Activated CD4-positive, alpha-beta T cell treated with anti-CD3 and anti-CD28 coated beads, Interleukin-2, amount 10 ng/mL, durations not matched to agents 24 days and 14 days (primary cell): Measurements from ENCODE around the gene GSC2. TPM values are rescaled to one million over a fixed set of nuclear protein-coding genes. Genes with fewer than 3 reads are reported as not detected.

Experiments used
- DNase-seq: peaks from one replicate; pipeline ENCODE4 v3.0.0; 2022
- H3K27ac Mint-ChIP-seq: one replicate; pipeline ENCODE4 v1.8.0; 2022; ENCODE audit warnings: mild to moderate bottlenecking, mixed read lengths
- H3K27me3 Mint-ChIP-seq: one replicate; pipeline ENCODE4 v1.8.0; 2022; ENCODE audit warnings: mixed read lengths
- H3K36me3 Mint-ChIP-seq: one replicate; pipeline ENCODE4 v1.8.0; 2022; ENCODE audit warnings: low read depth, mild to moderate bottlenecking, mixed read lengths
- H3K4me1 Mint-ChIP-seq: one replicate; pipeline ENCODE4 v1.8.0; 2021; ENCODE audit warnings: mixed read lengths
- H3K4me3 Mint-ChIP-seq: one replicate; pipeline ENCODE4 v1.8.0; 2022; ENCODE audit warnings: mild to moderate bottlenecking, moderate library complexity, mixed read lengths
- H3K9me3 Mint-ChIP-seq: one replicate; pipeline ENCODE4 v1.8.0; 2021; ENCODE audit warnings: mixed read lengths
- intact Hi-C: fragments of 100-400 bp; cut with micrococcal nuclease; formaldehyde crosslinking; loops from one replicate; pipeline ENCODE4 v1.15.1; 2023
- total RNA-seq: library from RNA; stranded (reverse); gene quantifications from 2 replicates; pipeline ENCODE4 v1.2.3, GENCODE V29; 2022

The GSC2 gene
- total RNA-seq, 1 donor from 2014 or later = not detected

- intact Hi-C loops = no loop called here
- Mint-ChIP-seq H3K27me3 (no peaks in the 10 kb centered on the region), H3K9me3 (no peaks in the 10 kb centered on the region), H3K27ac (no peak overlapping the region), H3K4me1 (peaks cover 6% of the 10 kb centered on the region), H3K4me3 (no peak overlapping the region), H3K36me3 (peaks cover 44% of the 10 kb centered on the region)
- no peak for DNase-seq
Observed at GRCh38 chr22:19139001-19139356, 11.1 kb downstream of the GSC2 start.

- no peak overlapping the region for H3K4me3 Mint-ChIP-seq
- no peaks in the 10 kb centered on the region for H3K27me3 Mint-ChIP-seq
- intact Hi-C loops = no loop called here
- H3K9me3 Mint-ChIP-seq = no peaks in the 10 kb centered on the region
- H3K36me3 Mint-ChIP-seq = peaks cover 42% of the 10 kb centered on the region
- H3K27ac Mint-ChIP-seq = no peak overlapping the region
- no peak for DNase-seq
- H3K4me1 Mint-ChIP-seq = peaks cover 2% of the 10 kb centered on the region
Observed at GRCh38 chr22:19138217-19139000, 11.7 kb downstream of the GSC2 start.

- H3K9me3 Mint-ChIP-seq = no peaks in the 10 kb centered on the region
- H3K4me3 Mint-ChIP-seq = no peak overlapping the region
- no peaks in the 10 kb centered on the region for H3K27me3 Mint-ChIP-seq
- no peak overlapping the region for H3K27ac Mint-ChIP-seq
- intact Hi-C loops = no loop called here
- DNase-seq = no peak
- no peaks in the 10 kb centered on the region for H3K4me1 Mint-ChIP-seq
- peaks cover 43% of the 10 kb centered on the region for H3K36me3 Mint-ChIP-seq
Observed at GRCh38 chr22:19137384-19138216, 12.5 kb downstream of the GSC2 start.

GRCh38 chr22:19136915-19137314 is 13.2 kb downstream of the GSC2 start:
- H3K4me1 Mint-ChIP-seq = no peaks in the 10 kb centered on the region
- H3K4me3 Mint-ChIP-seq = no peak overlapping the region

GRCh38 chr22:19134874-19135273 is 15.2 kb downstream of the GSC2 start:
- Mint-ChIP-seq H3K27me3 (no peaks in the 10 kb centered on the region), H3K27ac (no peak overlapping the region), H3K9me3 (no peaks in the 10 kb centered on the region), H3K4me3 (no peak overlapping the region), H3K36me3 (peaks cover 28% of the 10 kb centered on the region), H3K4me1 (no peaks in the 10 kb centered on the region)
- intact Hi-C loops = no loop called here
- DNase-seq = no peak

More at GRCh38 chr22:19136915-19137314, 13.2 kb downstream of the GSC2 start:
- no peak for DNase-seq
- Mint-ChIP-seq H3K27me3 (no peaks in the 10 kb centered on the region), H3K9me3 (no peaks in the 10 kb centered on the region), H3K27ac (no peak overlapping the region), H3K36me3 (peaks cover 41% of the 10 kb centered on the region)
- intact Hi-C loops = no loop called here

GRCh38 chr22:19134176-19134831 is 15.8 kb downstream of the GSC2 start:
- no peaks in the 10 kb centered on the region for H3K27me3 Mint-ChIP-seq
- no peak for DNase-seq
- H3K4me1 Mint-ChIP-seq = no peaks in the 10 kb centered on the region
- peaks cover 26% of the 10 kb centered on the region for H3K36me3 Mint-ChIP-seq
- H3K4me3 Mint-ChIP-seq = no peak overlapping the region
- H3K27ac Mint-ChIP-seq = no peak overlapping the region
- H3K9me3 Mint-ChIP-seq = no peaks in the 10 kb centered on the region
- intact Hi-C loops = no loop called here

- no peak for DNase-seq
- no peak overlapping the region for H3K4me3 Mint-ChIP-seq
- no peaks in the 10 kb centered on the region for H3K4me1 Mint-ChIP-seq
- no peaks in the 10 kb centered on the region for H3K9me3 Mint-ChIP-seq
- no peak overlapping the region for H3K27ac Mint-ChIP-seq
- H3K27me3 Mint-ChIP-seq = no peaks in the 10 kb centered on the region
- H3K36me3 Mint-ChIP-seq = peaks cover 23% of the 10 kb centered on the region
- intact Hi-C loops = no loop called here
Observed at GRCh38 chr22:19133561-19133960, 16.5 kb downstream of the GSC2 start.

- H3K9me3 Mint-ChIP-seq = no peaks in the 10 kb centered on the region
- H3K4me1 Mint-ChIP-seq = no peaks in the 10 kb centered on the region
- no peak overlapping the region for H3K4me3 Mint-ChIP-seq
- H3K27me3 Mint-ChIP-seq = no peaks in the 10 kb centered on the region
- DNase-seq = no peak
- H3K36me3 Mint-ChIP-seq = peaks cover 22% of the 10 kb centered on the region
- intact Hi-C loops = no loop called here
- H3K27ac Mint-ChIP-seq = no peak overlapping the region
Observed at GRCh38 chr22:19132693-19133400, 17.2 kb downstream of the GSC2 start.

GRCh38 chr22:19132153-19132552 is 17.9 kb downstream of the GSC2 start:
- H3K27ac Mint-ChIP-seq = no peak overlapping the region
- no peak overlapping the region for H3K4me3 Mint-ChIP-seq
- H3K36me3 Mint-ChIP-seq = peaks cover 20% of the 10 kb centered on the region
- no peaks in the 10 kb centered on the region for H3K4me1 Mint-ChIP-seq
- DNase-seq = no peak
- H3K9me3 Mint-ChIP-seq = no peaks in the 10 kb centered on the region
- intact Hi-C loops = no loop called here
- H3K27me3 Mint-ChIP-seq = no peaks in the 10 kb centered on the region

- intact Hi-C loops = no loop called here
- Mint-ChIP-seq H3K4me1 (no peaks in the 10 kb centered on the region), H3K36me3 (peaks cover 16% of the 10 kb centered on the region), H3K27me3 (no peaks in the 10 kb centered on the region), H3K27ac (no peak overlapping the region), H3K4me3 (no peak overlapping the region), H3K9me3 (no peaks in the 10 kb centered on the region)
- DNase-seq = no peak
Observed at GRCh38 chr22:19131685-19132015, 18.4 kb downstream of the GSC2 start.

GRCh38 chr22:19130959-19131684 is 19.0 kb downstream of the GSC2 start, which contains the start of gene TSSK2:
TSSK2 (plus strand) TSS chr22:19131308; CDS start chr22:19131400, 92 bp downstream.
- Mint-ChIP-seq H3K27ac (no peak within 1 kb of the TSS), H3K9me3 (no peaks in the 10 kb centered on the region), H3K4me1 (no peaks in the 10 kb centered on the region), H3K27me3 (no peaks in the 10 kb centered on the region), H3K36me3 (peaks cover 11% of the 10 kb centered on the region), H3K4me3 (no peak within 1 kb of the TSS)
- no peak for DNase-seq
- intact Hi-C loops = no loop called here

- H3K4me1 Mint-ChIP-seq = no peaks in the 10 kb centered on the region
- intact Hi-C loops = no loop called here
- H3K4me3 Mint-ChIP-seq = no peak overlapping the region
- H3K36me3 Mint-ChIP-seq = peaks cover 5% of the 10 kb centered on the region
- DNase-seq = no peak
- H3K27me3 Mint-ChIP-seq = no peaks in the 10 kb centered on the region
- H3K9me3 Mint-ChIP-seq = no peaks in the 10 kb centered on the region
- H3K27ac Mint-ChIP-seq = no peak overlapping the region
Observed at GRCh38 chr22:19129871-19130270, 20.2 kb downstream of the GSC2 start.
